ENCODE results near the gene TMEFF1.
"Not testable (repeated sequence)": the region's sequence is repeated elsewhere in the genome, so short reads cannot be mapped to it uniquely, and the experiment has no call there.

Gene TMEFF1, protein sequence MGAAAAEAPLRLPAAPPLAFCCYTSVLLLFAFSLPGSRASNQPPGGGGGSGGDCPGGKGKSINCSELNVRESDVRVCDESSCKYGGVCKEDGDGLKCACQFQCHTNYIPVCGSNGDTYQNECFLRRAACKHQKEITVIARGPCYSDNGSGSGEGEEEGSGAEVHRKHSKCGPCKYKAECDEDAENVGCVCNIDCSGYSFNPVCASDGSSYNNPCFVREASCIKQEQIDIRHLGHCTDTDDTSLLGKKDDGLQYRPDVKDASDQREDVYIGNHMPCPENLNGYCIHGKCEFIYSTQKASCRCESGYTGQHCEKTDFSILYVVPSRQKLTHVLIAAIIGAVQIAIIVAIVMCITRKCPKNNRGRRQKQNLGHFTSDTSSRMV

DNA sequence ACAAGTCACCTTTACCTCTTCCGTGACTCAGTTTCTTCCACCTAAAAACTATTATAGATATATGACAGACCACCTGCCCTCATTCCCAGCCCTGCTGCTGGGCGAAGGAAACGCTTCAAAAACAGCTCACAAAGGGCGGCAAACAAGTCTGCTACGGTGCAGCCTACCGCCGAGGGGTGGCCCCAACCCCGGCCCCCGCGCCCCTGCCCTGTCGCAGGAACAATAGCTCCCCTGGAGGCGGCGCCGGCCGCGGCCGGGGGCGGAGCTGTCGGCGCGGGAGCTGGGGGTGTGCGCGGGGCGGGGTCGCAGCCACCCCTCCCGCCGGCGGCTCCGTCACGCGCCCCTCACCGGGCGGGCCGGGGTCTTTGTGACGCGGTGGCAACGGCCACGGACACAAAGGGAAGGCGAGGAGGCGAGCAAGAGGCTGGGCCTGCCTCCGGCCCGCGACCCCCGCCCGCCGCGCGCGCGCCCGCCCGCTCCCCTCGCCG is at the start of gene TMEFF1:
TMEFF1 (plus strand) TSS at position 362 of the 488 bp plus-strand sequence. CDS start 396 bp downstream, outside the sequence.
- peak; percentile 18 for DNase-seq (ENCODE audit: low read depth)

DNA sequence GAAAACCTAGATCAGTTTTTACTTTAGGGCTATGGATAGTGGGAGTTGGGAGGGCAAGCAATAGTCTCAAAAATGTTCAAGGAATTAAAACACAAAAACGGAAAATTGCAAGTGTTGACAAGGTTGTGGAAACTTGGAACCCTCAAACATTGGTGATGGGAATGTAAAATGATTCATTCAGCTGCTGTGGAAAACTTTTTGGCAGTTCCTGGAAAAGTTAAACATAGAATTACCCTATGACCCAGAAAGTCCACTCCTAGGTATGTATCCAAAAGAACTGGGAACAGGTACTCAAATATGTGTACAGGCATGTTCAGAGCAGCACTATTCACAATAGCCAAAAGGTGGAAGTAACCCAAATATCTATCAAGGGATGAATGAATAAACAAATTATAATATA is 47.2 kb upstream of the TMEFF1 start:
- DNase-seq (ENCODE audit: low read depth): no peak

- DNase-seq (ENCODE audit: low read depth): no peak
Measured at GRCh38 chr9:100426189-100426529, 46.8 kb upstream of the TMEFF1 start.

DNA sequence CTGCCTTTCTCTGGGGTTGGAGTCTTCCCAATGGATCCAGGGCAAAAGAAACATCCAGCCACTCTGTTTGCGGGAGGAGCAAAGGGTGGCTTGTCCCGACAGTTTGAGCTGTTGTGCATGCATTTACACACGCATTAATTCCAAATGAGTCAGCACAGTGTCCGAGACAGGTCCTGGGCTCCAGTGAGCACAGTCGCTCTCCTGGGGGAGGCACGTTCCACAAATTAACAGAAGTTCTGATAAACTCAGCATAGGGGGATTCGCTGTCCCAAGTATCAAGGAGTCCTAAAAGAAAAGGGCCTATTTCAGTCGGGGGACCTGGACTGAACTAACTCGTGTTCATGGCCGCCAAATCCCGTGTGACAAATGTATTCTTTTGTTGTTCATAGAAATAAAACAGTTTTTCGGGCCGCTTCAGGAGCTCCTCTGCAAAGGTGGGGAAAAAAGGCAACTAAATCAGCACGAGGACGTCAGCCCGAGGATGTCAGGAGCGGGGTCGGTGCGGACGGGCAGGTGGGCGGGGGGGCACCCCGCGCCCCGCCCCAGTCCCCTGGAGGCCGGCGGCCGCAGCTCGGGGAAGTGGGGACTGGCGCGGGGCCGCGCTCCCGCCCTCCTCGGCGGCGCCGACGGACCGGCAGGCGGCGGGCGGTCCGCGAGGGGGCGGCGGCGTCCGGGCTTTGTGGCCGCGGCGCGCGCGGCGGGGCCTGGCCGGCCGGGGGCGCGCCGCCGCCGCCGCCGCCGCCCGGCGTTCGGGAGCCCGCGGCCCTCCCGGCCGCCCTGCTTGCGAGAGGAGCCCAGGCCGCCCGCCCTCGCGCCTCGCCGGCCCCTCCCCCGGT is 46.2 kb upstream of the TMEFF1 start, which contains the start of gene MSANTD3:
MSANTD3 (plus strand) TSS at position 614 of the 836 bp plus-strand sequence. CDS start 14,796 bp downstream, outside the sequence.
- DNase-seq (ENCODE audit: low read depth): peak; percentile 41

- peak; percentile 11 for DNase-seq (ENCODE audit: low read depth)
Measured at GRCh38 chr9:100427366-100428263, 45.3 kb upstream of the TMEFF1 start.

GRCh38 chr9:100428871-100429654 is 43.9 kb upstream of the TMEFF1 start:
- DNase-seq (ENCODE audit: low read depth): no peak

DNA sequence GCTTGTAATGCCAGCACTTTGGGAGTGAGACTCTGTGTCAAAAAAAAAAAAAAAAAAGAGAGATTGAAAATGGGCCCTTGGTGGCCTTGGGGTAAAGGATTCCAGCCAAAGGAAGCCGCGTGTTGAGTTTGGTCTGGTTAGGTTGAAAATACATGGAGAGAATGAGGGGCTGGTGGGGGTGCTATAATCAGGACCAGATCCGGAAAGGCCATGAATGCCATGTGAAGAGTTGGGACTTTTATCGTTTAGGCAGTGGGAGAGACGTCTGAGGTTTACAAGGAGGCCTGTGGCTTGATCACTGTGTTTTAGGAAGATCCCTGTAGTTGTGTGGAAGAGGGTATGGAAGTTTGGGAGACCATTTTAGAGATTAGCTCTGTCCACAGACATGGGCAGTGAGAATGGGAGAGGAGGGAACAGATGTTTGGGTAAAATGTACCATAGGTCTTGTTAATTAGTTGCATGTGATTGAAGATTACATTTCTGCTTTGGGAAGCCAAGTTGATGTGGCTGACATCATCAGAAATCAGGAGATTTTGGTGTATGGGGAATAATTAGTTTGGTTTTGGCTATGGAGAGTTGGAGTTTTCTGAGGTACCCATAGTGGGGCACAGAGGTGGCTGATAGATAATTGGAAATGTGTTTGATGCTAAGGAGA is 42.5 kb upstream of the TMEFF1 start:
- DNase-seq (ENCODE audit: low read depth): no peak

DNA sequence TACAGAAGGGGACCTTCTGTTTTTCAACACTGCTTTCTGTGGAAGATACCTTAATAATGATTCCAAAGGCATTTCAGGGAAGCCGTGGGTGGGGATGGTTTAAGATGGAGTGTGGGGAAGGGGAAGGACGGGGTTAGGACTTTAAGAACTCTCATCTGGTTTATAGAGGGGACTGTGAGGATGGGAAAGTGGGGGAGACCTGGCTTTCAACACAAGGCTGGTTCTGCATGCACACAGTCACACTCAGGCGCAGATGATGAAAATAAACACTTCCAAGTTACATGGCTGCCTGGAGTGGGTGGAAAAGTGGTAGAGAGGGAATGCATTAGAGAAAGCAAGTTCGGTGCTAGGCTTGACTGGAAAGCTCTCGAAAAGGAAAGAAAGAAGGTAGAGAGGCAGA is 41.1 kb upstream of the TMEFF1 start:
- no peak for DNase-seq (ENCODE audit: low read depth)

DNA sequence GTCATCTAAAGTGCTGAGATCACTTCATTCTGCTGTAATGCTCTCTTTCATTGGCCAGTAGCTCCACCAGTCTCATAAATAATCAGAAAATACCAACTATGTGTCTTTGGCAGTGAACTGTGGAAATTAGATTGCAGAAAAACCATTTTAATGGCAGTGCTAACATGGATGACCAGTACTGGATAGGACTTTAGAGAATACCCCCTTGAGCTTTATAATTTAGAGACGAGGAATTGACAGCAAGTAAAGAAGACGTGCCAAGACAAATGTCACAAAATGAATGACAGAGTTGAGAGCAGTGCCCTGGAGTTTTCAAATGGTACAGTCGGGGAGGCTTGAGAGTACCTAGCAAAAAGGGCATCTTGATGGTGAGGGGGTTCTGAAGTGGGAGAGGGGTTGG is 40.2 kb upstream of the TMEFF1 start:
- DNase-seq (ENCODE audit: low read depth): no peak

- no peak for DNase-seq (ENCODE audit: low read depth)
Measured at GRCh38 chr9:100436571-100436970, 36.4 kb upstream of the TMEFF1 start.

GRCh38 chr9:100437860-100438805 is 34.8 kb upstream of the TMEFF1 start:
- peak; percentile 46 for DNase-seq (ENCODE audit: low read depth)

- DNase-seq (ENCODE audit: low read depth): no peak
Measured at GRCh38 chr9:100440071-100440470, 32.9 kb upstream of the TMEFF1 start.

- DNase-seq (ENCODE audit: low read depth): not testable (repeated sequence)
Measured at GRCh38 chr9:100440487-100440886, 32.5 kb upstream of the TMEFF1 start.

GRCh38 chr9:100441911-100442361 is 31.0 kb upstream of the TMEFF1 start:
- no peak for DNase-seq (ENCODE audit: low read depth)

- DNase-seq (ENCODE audit: low read depth): no peak
Measured at GRCh38 chr9:100443781-100444768, 28.9 kb upstream of the TMEFF1 start.

DNA sequence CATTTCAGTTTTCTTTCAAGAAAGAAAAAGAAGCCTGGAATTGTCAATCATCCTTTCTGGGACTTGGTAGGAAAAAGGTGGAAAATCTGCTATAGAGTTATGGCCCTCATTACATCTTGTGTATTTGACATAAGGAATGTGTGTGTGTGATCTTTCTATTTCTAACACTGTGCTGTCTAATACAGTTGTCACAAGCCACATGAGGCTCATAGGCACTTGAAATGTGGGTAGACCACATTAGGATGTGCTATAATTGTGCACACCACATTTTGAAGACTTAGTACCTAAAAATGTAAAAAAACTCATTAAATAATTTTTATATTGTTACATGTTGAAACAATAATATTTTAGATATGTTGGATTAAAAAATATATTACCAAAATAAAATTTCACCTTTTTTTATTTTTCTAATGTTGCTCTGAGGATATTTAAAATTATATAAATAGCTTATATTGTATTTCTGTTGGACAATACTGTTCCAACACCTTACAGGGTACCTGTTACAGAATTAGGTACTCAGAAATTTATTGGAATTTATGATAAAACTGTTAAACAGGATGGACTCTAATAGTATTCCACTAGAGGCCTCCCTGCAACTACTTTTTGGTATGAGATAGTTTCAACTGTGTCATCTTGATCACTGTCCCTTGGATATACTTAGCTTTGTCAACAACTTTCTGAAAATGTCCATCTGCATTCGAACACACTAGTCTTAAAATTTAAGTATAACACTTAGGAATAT is 27.6 kb upstream of the TMEFF1 start:
- DNase-seq (ENCODE audit: low read depth): no peak

- no peak for DNase-seq (ENCODE audit: low read depth)
Measured at GRCh38 chr9:100445903-100446549, 26.9 kb upstream of the TMEFF1 start.
